ENCODE results near the gene RAB11B. TPM values are rescaled to one million over a fixed set of nuclear protein-coding genes. Genes with fewer than 3 reads are reported as not detected.

Gene RAB11B
- total and polyA plus RNA-seq, 9 of the 15 experiments (the other 6 are each of a cell fraction or from before 2014, with no cell fraction given): 0.74 to 71.0 (median 13.8) TPM

GRCh38 chr19:8412783-8413628 is 22.8 kb downstream of the RAB11B start, which contains the start of gene MARCHF2 (continued):
- TF ChIP-seq RNF219 (CRISPR knock-in tag; IDR thresholded peaks at IDR 0.05) (no peak), ZNF354B (CRISPR knock-in tag; IDR thresholded peaks at IDR 0.05) (no peak), PHF21A (IDR thresholded peaks at IDR 0.05; ENCODE audit: borderline replicate concordance, low read depth) (no peak), MBD2 (IDR thresholded peaks at IDR 0.05; ENCODE audit: borderline replicate concordance, low read depth) (peak; percentile 94), ZNF695 (CRISPR knock-in tag; IDR thresholded peaks at IDR 0.05) (0 out of 2 replicates have a peak, but pooled peaks have one; percentile 18), SIN3A (IDR thresholded peaks at IDR 0.05; ENCODE audit: borderline replicate concordance in 2 of 2, control insufficient read depth in 1 of 2, low read depth in 2 of 2, low read length in 2 of 2) (no peak), REST (IDR thresholded peaks at IDR 0.05; ENCODE audit: borderline replicate concordance) (peak; percentile 41; the same call in 1 of the 2 replicates), REST (CRISPR knock-in tag; IDR thresholded peaks at IDR 0.05; ENCODE audit: low read depth) (peak; percentile 64; the same call in 1 of the 2 replicates), KAT7 (CRISPR knock-in tag; IDR thresholded peaks at IDR 0.05; ENCODE audit: borderline replicate concordance) (no peak), E2F5 (CRISPR knock-in tag; IDR thresholded peaks at IDR 0.05) (no peak), USF1 (CRISPR knock-in tag; IDR thresholded peaks at IDR 0.05) (no peak), POU5F1 (IDR thresholded peaks at IDR 0.05; ENCODE audit: borderline replicate concordance, low read depth, low read length, partially characterized antibody) (no peak), HDAC6 (IDR thresholded peaks at IDR 0.05; ENCODE audit: low read depth, low read length) (no peak), ZNF696 (CRISPR knock-in tag; conservative IDR thresholded peaks at IDR 0.05) (no peak), BCL6 (CRISPR knock-in tag; IDR thresholded peaks at IDR 0.05) (no peak)

Measured in K562 (cell line).